ENCODE data around the gene ZNF778.

Gene ZNF778

DNA sequence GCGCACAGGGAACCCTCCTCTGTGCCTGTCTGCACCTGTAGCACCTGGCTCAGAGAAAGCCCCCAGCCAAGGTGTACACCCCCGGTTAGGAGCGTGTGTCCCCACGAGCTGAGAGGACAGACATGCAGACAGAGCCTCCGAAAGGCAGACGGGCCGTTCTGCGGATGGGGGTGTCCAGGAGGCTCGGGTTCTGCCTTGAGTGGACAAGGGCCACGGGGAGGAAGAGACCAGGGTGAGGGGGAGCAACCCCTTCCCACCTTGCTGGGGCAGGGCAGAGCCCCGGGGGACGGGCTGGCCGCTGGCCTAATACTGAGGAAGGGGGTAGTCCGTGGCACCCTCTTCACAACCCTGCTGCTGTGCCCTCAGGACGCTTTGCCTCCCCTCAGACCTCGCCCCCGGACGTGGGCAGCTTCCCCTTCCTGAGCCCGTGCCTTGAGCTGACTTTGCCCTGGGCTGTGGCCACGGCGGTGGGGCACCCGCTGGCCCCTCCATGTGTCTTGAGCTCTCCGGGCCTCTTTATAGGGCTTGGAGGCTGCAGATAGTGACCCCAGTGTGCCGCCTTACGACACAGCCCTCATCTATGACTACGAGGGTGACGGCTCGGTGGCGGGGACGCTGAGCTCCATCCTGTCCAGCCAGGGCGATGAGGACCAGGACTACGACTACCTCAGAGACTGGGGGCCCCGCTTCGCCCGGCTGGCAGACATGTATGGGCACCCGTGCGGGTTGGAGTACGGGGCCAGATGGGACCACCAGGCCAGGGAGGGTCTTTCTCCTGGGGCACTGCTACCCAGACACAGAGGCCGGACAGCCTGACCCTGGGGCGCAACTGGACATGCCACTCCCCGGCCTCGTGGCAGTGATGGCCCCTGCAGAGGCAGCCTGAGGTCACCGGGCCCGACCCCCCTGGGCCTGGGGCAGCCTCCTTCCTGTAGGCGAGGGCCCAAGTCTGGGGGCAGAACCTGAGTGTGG lies 22.9 kb upstream of the ZNF778 start:
- no peak for DNase-seq

DNA sequence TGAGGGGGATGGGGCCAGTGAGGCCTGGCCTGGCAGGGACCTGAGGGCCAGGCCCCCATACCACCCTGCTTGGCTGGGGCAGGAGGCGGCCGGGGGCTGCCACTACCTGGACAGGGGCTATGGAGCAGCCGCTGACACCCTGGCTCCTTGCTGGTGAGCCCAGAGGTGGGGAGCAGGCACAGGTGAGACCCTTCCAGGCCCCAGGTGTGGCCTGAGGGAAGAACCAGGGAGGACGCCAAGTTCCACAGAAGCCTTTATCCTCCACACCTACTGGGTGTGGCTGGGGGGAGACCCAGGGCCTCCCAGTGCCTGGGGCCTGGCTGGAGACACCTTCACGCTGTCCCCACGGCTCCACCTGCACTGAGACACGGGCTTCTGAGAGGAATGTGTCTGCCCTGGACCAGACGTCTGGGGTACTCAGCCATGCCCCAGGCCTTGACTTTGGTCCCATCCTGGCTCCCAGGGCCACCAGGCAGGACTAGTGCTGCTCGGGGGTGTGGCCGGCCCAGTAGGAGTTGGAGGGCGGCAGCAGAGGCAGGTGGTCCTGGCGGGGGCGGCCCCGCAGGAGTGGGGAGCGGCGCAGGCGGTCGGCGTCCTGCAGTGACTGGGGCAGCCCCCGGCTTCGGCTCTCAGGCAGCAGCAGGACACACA lies 21.9 kb upstream of the ZNF778 start:
- no peak for DNase-seq

DNA sequence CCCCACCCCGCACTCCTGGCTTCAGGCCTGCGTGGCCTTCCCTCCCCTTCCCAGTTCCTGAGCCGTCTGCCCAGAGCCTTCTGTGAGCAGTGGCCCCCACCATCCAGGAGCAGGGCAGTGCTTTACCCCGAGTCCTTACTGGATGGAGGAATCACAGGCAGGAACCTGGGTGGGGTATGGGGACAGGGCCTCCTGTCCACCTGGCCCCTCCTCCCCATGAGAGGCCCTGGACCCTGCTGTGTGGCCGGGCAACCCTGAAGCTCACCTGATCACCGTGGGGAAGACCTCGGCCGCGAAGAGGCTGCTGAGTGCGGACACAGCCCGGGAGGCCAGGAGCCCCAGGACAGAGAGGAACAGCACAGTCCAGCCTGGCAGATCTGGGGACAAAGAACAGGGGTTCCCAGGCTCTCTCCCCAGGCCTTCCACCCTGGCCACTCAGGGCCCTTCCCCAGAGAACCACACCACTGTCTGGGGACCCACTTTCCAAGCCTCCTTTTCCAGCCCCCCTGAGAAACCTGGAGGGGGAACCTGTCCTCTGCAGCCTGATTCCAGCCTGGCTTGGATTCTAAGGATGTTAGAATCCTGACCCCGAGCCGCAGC lies 20.4 kb upstream of the ZNF778 start:
- DNase-seq: no peak

DNA sequence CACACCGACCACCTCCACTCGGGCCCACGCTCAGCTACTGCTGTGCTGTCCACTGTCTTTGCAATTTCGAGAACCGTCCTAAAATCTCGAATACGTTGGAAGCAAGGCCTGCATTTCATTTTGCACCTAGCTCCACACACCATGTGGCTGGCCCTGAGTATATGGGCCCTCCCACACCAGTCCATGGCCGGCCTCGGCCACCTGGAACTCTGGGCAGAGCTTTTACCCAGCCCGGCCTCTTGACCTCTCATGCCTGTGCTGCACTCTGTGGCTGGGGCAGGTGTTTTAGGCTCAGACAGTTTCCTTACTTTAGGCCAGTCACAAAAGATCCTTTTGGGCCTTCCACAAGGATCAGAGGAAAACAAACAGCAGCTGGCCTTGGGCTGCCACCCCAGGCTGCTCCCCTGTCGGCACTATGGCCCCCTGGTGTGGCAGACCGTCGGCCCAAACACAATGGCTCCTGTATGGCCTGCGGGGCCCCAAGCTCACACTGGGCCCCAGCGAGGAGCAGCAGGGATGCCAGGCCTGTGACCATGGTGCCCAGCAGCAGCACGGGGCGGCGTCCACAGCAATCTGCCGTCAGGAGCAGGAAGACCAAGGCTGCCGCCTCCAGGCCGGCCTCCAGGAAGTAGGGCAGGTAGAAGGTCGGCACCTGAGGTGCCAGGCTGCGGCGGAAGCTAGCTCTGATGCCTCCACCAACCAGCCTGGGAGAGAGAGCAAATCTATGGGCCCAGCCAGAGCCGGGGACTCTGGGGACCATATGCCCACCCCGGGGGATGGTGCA lies 19.7 kb upstream of the ZNF778 start:
- no peak for DNase-seq

DNA sequence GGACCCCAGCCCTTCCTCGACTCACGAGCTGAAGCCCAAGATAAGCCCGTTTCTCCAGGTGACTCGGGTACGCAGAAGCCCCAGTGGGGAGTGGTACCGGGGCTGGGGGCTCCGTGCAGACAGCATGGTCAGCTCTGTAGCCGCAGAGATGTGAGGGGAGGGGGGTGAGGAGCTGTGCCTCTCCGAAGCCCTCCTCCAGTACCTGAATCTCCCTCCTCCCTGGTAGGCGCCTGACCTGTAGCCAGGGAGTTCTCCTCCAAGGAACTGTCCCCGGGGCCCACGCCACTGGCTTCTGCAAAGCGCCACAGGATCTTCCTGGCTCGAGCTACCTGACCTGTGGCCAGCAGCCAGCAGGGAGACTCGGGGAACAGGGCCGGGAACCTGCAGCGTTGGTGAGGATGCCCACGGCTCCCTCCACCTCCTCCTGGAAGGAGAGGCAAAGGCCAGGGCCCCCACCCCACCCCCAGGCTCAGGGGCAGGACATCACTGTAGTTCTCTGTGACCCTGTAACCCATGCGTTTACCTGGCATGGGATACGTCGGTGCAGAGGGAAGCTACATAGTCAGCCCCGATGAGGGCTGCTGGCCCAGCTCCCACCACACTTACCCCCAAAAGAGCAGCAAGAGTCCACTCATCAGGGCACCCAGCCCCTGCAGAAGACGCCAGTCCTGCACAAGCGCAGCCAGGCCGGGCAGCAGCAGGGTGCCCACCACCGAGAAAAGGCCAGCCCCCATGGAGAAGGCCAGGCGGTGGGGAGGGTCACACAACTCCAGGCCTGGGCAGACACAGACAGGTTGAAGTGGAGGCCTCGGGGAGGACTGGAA lies 18.9 kb upstream of the ZNF778 start:
- DNase-seq: no peak

DNA sequence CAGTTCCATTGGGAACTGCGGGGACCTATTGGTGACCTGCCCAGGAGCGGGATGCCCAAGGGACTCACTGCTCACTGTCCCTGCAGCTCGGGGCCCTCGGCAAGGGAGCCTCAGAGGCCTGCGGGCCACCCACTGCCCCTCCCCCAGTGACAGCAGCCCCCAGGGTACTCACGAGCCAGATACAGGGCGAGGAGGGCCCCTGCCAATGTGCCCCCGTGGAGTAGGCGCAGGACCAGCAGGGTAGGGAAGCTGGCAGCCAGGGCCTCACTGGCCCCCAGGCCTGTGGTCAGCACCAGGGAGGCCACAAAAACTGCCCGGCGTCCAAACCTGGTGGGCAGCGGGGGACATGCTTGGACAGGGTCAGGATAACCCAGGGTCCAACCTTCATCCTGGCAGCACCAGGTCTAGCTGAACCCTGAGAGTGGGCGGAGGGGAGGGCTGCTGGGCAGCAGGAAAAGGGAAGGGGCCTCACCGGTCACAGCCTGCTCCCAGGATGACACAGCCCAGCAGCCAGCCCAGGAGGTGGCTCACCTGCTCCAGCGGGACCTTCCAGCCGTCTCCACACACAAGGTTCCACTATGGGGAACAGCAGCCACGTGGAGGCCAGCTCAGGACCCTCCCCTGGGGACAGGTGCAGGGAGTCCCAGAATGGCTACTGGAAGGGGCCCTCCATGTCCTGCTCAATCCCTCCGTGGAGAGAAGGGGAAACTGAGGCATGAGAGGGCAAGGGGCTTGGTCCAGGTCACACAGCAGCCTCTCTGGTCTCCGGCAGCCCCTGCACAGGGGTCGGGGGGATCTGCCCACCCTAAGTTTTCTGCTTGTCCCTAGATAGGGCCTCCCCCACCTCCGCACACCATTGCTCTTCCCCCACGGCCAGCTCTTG lies 18.0 kb upstream of the ZNF778 start:
- DNase-seq: no peak

DNA sequence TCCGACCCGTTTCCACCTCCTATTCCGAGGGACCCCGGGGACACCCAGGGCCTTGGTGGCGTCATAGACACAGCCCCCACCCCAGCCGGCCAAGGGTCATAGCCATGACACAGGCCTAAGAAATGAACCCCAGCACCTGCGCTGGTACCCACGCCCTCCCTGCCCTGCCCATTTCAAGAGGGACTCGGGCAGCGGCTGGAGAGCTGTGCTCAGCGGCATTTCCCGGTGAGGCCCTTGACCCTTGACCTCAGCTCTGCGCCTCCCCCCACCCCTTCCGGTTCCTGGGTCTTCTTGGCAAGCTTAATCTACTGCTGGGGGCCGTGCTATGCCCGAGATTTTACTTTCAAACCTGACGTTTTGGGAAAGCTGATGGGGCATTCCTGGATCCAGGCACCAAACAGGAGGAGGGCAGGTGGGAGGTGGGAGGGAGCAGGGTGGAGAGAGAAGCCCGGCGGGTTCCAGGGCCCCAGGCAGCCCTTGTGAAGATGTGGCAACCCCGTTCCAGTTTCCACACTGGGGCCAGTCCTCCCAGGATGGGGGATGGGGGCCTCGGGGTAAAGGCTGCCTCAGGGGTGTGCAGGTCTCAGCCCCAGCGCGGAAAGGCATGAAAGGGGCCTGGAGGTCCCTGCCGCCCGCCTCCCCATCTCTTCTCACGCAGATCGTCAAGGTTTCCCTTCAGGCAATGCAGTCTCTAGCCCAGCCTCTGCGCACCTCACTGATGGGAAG lies 17.2 kb upstream of the ZNF778 start, which contains the start of gene SLC22A31:
SLC22A31 (minus strand) TSS at position 414 of the 726 bp plus-strand sequence; CDS start at position 378, 36 bp downstream.
- DNase-seq: no peak

DNA sequence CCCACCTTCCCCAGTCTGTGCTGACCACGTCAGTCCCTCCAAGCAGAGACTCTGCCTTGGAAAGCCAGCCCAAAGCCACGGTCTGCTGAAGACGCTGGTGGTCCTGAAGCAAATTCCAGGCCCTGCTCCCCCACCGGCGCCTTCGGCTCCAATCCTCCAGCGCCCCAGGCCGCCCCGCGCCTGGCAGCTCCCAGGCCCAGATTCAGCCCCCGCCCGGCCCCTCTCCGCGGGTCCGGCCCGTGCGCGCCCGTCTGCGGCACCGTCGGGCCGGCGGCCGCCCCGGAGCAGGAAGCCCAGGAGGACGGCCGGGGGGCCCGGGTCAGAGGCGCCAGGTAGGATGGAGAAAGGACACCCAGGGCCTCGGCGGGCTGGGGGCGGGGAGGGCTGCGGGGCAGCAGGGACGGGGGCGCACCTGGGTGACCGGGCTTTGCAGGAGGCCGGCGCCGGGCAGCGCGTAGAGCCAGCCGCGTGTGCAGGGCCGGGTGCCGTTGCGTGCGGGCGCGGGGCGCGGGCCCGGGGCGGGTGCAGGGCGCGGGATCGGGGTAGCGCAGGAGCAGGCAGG lies 16.6 kb upstream of the ZNF778 start:
- no peak for DNase-seq

DNA sequence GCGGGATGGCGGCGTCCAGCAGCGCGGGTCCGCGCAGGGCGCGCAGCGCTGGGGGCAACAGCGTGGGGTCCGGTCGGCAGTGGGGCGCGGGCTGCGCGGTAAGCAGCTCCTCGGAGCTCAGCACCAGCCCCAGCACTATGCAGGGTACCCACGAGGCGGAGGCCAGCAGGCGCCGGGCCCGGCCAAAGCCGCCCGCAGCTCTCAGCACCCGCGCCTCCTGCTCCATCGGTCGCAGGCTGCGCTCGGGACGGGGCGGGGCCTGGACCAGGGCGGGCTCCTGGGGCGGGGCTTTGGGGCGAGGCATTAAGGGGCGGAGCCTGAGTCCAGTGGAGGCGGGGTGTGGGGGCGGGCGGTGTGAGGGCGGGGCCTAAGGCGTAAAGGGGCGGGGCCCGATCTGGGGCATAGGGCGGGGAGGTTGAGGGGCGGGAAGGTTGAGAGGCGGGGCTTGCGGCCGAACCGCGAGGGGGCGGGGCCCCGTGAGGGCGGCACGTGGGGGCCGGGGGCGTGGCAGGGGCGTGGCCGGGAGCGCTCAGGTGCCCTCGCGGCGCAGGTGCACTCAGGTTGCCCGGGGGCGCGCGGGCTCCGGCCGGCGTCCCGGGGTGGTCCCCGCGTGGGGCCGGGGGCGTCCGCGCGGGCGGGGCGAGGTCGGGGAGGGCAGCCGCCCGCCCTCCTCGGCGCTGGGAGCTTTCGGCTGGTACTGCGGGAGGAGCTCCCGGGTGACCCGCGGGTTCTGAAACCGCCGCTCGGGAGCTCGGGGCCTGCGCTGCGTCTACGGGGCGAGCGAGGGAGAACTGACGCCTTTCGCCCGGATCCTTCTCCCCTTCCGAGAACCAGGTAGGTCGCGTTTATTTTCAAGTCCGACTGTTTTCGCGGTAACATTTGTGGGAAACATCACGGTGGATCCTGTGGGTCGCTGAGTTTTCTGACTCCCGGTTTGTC lies 15.8 kb upstream of the ZNF778 start:
- DNase-seq: peak; percentile 2

DNA sequence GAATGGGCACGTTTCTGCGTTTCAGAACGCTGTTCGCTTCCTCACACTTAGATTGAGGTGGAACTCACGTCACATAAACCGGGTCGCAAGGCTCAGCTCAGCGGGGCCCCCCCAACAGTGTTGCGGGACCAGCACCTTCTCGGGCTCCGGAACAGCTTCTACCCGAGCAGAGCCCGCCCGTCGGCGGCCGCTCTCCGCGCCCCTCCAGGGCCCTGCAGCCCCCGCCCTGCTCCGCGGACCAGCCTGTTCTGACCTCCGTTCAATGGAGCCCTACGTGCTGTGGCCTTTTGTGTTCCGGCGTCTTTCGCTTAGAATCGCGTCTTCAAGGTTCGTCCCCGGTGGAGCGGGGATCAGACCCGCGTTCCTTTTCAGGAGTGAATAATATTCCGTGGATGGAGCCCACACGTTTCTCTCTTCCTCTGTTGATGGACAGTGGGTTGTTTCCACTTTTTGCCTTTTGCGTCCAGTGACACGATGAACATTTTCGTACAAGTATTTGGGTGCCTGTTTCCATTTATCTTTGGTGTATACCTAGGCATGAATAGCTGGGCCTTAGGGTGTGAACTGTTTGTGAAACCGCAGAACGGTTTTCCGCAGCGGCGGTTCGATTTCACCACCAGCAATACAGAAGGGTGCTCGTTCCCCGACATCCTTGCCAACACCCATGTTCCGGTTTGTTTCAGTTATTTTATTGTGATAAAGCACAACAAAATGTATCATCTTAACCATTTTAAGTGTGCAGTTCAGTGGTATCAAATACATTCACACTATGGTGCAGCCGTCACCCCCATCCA lies 14.9 kb upstream of the ZNF778 start:
- DNase-seq: no peak

DNA sequence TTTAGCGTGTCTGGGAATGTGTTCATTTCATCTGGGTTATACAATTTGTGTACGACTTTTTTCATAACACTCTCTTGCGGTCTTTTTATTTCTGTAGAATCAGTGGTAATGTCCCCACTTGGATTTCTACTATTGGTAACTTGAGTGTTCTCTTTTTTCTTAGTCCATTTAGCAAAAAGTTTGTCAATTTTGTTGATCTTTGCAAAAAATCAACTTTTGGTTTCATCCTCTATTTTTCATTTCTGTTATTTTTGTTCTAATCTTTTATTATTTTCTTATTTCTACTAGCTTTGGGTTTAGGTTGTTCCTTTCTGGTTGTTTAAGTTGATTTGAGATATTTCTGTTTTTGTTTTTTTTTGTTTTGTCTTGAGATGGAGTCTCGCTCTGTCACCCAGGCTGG lies 9.5 kb upstream of the ZNF778 start:
- no peak for DNase-seq

DNA sequence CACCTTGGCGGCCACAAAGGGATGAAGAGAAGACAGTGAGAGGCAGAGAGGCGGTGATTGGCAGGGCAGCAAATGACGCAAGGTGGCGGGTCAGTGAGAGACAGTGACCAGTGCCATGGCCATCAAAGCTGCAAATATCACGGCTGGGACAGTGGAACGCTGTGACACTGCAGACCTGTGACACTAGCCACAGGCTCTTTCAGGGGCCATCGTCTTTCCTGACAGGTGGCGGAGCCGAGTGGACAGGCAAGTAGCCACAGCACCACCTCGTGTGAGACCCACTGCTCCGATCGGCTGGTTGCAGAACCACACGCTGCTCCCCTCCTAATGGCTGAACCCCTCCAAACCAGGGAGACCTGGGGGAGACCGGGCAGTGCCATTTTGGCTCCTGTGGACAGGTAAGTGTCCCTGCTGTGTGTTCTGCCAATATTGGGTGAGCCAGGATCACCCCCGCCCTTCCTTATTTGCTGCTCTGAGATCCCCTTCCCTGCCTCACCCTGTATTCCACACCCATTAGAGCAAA lies 7.9 kb upstream of the ZNF778 start:
- no peak for DNase-seq

DNA sequence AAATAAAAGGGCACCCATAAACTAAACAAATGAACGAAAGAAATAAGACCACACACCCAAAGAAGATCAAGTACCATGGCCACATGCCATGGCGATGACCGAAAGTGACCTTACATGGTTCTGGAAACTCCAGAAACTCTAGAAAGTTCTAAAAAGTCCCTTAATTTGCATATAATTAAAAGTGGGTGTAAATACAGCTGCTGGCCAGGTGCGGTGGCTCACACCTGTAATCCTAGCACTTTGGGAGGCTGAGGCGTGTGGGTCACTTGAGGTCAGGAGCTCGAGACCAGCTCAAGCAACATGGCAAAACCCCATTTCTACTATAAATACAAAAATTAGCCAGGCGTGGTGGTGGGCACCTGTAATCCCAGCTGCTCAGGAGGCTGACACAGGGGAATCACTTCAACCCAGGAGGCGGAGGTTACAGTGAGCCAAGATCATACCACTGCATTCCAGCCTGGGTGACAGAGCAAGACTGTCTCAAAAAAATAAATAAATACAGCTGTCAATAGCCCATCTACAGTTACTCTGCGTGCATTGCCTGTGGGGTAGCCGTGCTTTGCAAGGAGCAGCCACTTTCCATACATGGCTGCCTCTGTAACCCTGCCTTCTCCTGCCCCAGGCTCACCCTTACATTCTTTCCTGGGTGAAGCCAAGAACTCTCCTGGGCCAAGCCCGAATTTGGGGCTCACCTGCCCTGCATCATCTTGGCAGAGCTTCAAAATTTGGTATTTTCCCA lies 7.2 kb upstream of the ZNF778 start:
- DNase-seq: no peak

DNA sequence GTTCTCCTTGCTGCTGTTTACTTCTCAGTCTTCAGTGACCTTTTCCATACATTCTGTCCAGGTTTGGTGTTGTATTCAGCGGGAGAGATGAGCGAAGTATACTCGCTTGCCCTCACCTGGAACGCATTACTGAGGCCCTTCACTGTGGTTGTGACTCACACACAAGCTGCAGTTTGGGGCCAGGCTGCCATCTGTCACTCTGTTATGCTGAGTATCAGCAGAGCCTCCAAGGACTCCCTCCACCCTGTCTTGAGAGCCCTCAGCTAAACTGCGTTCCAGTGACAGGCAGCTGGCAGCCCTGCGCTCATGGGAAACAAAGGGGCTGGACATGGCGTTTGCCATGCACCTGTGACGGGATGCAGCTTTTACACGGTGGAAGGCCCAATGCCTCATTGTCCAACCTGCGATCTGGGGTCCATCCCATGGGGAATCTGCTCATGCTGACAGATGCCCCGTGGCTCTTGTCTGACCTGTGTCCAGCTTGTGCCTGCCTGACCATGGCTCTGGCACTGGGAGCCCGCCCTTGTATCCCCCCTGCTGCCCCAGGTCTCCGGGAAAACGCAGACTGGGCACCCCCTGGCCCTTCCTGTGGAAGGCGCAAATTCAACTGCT lies 6.5 kb upstream of the ZNF778 start:
- DNase-seq: peak; percentile 31

DNA sequence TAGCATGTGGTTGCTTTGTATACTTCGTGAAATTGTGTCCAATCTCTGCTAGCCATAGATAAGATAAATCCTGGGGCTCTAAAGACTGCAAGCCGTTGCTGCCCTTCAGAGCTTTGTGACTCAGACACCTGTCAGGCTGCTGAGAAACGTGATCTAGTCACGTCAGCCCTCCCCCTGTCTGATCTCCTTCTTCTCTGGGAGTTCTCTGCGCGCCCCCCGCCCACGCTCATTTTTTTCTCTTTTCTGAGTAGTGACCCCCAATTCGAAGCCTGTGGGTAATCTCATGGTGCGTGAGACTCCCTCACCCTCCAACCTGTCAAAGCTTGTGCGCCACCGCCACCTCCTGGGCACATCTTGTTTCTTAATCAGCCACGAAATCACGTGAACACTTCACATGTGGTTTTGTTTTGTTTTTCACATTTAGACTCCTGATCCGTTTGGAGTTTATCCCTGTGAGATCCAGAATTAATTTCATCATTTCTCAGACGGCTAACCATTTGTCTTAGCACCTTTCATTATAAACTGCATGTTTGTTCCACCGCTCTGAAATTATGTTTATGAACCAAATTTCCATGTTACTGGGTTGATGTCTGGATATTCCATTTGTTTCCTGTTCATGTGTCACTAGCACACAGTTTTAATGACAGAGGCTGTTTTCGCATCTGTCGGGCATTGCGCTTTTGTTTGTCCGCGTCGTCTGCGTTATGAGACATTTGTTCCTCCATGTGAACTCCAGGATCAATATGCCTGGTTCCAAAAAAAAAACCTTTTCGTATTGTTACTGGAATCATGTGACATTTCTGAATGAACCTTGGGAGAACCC lies 977 bp upstream of the ZNF778 start:
- DNase-seq: peak; percentile 14

DNA sequence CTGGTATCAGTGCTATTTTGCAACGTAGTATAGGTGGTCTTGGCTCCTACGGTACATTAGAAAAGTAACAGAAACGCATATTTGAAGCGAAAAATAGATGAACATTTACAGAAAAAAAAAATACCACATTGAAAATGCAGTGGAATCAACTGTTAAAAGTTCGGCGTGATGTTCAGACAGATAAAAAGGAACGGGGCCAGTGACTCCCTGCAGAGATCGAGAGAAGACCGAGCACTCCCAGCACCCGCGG lies 440 bp upstream of the ZNF778 start:
- no peak for DNase-seq
